ENCODE measurements around the gene PRDM16.

DNA sequence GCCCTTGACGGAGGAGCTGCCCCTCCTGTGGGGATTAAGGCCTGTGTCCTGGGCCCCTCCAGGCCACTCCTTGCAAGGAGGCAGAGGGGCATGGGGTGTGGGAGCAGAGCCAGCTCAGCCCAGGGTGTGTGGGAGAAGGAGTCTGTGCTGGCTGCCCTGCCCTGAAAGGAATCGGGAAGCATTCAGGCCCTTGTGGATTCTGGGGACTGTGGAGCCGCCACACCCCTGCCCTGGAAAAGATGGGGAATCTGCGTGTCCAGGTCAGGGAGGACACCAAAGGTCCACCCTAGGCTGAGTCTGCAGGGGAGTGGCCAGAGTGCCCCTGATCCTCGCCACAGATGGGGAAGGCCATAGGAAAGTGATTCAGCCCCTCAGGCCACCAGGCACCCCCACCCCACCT is 16.5 kb upstream of the PRDM16 start:
- TF ChIP-seq, protein P1, sequence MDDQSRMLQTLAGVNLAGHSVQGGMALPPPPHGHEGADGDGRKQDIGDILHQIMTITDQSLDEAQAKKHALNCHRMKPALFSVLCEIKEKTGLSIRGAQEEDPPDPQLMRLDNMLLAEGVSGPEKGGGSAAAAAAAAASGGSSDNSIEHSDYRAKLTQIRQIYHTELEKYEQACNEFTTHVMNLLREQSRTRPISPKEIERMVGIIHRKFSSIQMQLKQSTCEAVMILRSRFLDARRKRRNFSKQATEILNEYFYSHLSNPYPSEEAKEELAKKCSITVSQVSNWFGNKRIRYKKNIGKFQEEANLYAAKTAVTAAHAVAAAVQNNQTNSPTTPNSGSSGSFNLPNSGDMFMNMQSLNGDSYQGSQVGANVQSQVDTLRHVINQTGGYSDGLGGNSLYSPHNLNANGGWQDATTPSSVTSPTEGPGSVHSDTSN (IDR thresholded peaks at IDR 0.05), result no peak
- TF ChIP-seq, protein P2, sequence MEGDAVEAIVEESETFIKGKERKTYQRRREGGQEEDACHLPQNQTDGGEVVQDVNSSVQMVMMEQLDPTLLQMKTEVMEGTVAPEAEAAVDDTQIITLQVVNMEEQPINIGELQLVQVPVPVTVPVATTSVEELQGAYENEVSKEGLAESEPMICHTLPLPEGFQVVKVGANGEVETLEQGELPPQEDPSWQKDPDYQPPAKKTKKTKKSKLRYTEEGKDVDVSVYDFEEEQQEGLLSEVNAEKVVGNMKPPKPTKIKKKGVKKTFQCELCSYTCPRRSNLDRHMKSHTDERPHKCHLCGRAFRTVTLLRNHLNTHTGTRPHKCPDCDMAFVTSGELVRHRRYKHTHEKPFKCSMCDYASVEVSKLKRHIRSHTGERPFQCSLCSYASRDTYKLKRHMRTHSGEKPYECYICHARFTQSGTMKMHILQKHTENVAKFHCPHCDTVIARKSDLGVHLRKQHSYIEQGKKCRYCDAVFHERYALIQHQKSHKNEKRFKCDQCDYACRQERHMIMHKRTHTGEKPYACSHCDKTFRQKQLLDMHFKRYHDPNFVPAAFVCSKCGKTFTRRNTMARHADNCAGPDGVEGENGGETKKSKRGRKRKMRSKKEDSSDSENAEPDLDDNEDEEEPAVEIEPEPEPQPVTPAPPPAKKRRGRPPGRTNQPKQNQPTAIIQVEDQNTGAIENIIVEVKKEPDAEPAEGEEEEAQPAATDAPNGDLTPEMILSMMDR (IDR thresholded peaks at IDR 0.05), result no peak
- TF ChIP-seq MXI1 (IDR thresholded peaks at IDR 0.05; ENCODE audit: low read depth, low read length) (no peak), POLR2AphosphoS5 (IDR thresholded peaks at IDR 0.05; ENCODE audit: low read depth, low read length) (no peak), FOXM1 (IDR thresholded peaks at IDR 0.05; ENCODE audit: low read depth) (no peak), YY1 (IDR thresholded peaks at IDR 0.05; ENCODE audit: low read depth) (no peak), CHD2 (IDR thresholded peaks at IDR 0.05; ENCODE audit: low read length, partially characterized antibody) (no peak), FOSL2 (IDR thresholded peaks at IDR 0.05; ENCODE audit: borderline replicate concordance, low read depth) (no peak), TAF1 (IDR thresholded peaks at IDR 0.05; ENCODE audit: borderline replicate concordance, low read depth, low read length) (no peak), SIN3A (IDR thresholded peaks at IDR 0.05; ENCODE audit: borderline replicate concordance, low read depth, low read length) (no peak), TCF12 (IDR thresholded peaks at IDR 0.05) (no peak)
- TF ChIP-seq, protein P3, sequence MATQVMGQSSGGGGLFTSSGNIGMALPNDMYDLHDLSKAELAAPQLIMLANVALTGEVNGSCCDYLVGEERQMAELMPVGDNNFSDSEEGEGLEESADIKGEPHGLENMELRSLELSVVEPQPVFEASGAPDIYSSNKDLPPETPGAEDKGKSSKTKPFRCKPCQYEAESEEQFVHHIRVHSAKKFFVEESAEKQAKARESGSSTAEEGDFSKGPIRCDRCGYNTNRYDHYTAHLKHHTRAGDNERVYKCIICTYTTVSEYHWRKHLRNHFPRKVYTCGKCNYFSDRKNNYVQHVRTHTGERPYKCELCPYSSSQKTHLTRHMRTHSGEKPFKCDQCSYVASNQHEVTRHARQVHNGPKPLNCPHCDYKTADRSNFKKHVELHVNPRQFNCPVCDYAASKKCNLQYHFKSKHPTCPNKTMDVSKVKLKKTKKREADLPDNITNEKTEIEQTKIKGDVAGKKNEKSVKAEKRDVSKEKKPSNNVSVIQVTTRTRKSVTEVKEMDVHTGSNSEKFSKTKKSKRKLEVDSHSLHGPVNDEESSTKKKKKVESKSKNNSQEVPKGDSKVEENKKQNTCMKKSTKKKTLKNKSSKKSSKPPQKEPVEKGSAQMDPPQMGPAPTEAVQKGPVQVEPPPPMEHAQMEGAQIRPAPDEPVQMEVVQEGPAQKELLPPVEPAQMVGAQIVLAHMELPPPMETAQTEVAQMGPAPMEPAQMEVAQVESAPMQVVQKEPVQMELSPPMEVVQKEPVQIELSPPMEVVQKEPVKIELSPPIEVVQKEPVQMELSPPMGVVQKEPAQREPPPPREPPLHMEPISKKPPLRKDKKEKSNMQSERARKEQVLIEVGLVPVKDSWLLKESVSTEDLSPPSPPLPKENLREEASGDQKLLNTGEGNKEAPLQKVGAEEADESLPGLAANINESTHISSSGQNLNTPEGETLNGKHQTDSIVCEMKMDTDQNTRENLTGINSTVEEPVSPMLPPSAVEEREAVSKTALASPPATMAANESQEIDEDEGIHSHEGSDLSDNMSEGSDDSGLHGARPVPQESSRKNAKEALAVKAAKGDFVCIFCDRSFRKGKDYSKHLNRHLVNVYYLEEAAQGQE (IDR thresholded peaks at IDR 0.05; ENCODE audit: low read depth, low read length), result no peak
- TF ChIP-seq, protein P4, sequence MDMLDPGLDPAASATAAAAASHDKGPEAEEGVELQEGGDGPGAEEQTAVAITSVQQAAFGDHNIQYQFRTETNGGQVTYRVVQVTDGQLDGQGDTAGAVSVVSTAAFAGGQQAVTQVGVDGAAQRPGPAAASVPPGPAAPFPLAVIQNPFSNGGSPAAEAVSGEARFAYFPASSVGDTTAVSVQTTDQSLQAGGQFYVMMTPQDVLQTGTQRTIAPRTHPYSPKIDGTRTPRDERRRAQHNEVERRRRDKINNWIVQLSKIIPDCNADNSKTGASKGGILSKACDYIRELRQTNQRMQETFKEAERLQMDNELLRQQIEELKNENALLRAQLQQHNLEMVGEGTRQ (IDR thresholded peaks at IDR 0.05; ENCODE audit: borderline replicate concordance, low read depth, low read length), result no peak
- TF ChIP-seq, protein P5, sequence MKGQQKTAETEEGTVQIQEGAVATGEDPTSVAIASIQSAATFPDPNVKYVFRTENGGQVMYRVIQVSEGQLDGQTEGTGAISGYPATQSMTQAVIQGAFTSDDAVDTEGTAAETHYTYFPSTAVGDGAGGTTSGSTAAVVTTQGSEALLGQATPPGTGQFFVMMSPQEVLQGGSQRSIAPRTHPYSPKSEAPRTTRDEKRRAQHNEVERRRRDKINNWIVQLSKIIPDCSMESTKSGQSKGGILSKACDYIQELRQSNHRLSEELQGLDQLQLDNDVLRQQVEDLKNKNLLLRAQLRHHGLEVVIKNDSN (IDR thresholded peaks at IDR 0.05; ENCODE audit: borderline replicate concordance, low read depth), result no peak

All from SK-N-SH (cell line).